DMS53 treated with DMSO at 0.1 percent for 48 hours (cell line): Measurements from ENCODE around the gene USP17L15.
"Not testable (repeated sequence)": the region's sequence is repeated elsewhere in the genome, so short reads cannot be mapped to it uniquely, and the experiment has no call there.

Source experiments
- DNase-seq: peaks from one replicate; lab custom pipeline; 2025; ENCODE audit not compliant: unreplicated experiment; lab: John Stamatoyannopoulos, UW

Gene USP17L15, protein sequence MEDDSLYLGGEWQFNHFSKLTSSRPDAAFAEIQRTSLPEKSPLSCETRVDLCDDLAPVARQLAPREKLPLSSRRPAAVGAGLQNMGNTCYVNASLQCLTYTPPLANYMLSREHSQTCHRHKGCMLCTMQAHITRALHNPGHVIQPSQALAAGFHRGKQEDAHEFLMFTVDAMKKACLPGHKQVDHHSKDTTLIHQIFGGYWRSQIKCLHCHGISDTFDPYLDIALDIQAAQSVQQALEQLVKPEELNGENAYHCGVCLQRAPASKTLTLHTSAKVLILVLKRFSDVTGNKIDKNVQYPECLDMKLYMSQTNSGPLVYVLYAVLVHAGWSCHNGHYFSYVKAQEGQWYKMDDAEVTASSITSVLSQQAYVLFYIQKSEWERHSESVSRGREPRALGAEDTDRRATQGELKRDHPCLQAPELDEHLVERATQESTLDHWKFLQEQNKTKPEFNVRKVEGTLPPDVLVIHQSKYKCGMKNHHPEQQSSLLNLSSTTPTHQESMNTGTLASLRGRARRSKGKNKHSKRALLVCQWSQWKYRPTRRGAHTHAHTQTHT

DNA sequence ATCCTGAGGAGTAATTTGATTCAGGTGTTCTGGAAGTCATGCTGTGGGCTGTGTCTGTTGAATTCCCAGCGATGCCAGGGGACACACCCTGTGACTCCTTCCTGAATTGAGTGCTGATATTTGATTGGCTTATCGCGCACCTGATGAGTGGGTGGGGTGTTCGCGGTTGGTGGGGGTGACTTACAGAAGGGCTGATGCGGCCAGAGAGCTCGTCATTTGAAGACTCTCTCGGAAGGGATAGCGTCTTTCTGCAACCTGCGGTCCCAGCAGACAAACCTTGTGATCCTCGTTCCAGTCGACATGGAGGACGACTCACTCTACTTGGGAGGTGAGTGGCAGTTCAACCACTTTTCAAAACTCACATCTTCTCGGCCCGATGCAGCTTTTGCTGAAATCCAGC lies at the start of gene USP17L15:
Gene USP17L15, plus strand, starts transcription at position 301 of the 400 bp plus-strand sequence. Its CDS starts 0 bp downstream, at position 301.
- not testable (repeated sequence) for DNase-seq

DNA sequence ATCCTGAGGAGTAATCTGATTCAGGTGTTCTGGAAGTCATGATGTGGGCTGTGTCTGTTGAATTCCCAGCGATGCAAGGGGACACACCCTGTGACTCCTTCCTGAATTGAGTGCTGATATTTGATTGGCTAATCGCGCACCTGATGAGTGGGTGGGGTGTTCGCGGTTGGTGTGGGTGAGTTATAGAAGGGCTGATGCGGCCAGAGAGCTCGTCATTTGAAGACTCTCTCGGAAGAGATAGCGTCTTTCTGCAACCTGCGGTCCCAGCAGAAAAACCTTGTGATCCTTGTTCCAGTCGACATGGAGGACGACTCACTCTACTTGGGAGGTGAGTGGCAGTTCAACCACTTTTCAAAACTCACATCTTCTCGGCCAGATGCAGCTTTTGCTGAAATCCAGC lies 23.8 kb upstream of the USP17L15 start, which contains the start of gene USP17L10:
Gene USP17L10, plus strand, starts transcription at position 301 of the 400 bp plus-strand sequence. Its CDS starts 0 bp downstream, at position 301.
- DNase-seq: not testable (repeated sequence)

DNA sequence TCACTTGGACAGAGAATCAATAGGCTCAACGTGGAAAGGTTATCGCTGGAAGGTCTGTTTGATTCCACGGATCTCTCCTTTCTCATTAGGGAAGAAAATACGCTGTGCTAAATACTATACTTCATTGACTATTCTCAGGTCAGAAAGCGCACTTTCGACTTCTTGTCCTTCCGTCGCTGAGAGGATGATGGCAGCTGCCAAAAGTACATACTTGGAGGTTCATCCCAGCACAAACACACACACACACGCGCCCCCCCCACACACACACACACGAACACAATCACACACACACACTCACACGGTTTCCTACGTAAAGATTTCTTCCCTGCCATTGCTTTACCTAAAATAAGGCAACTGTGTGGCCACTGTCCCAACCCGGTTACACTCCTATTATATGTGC lies 19.5 kb upstream of the USP17L15 start:
- DNase-seq: not testable (repeated sequence)

DNA sequence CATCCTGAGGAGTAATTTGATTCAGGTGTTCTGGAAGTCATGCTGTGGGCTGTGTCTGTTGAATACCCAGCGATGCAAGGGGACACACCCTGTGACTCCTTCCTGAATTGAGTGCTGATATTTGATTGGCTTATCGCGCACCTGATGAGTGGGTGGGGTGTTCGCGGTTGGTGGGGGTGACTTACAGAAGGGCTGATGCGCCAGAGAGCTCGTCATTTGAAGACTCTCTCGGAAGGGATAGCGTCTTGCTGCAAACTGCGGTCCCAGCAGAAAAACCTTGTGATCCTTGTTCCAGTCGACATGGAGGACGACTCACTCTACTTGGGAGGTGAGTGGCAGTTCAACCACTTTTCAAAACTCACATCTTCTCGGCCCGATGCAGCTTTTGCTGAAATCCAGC lies 19.1 kb upstream of the USP17L15 start, which contains the start of gene USP17L11:
Gene USP17L11, plus strand, starts transcription at position 301 of the 400 bp plus-strand sequence. Its CDS starts 0 bp downstream, at position 301.
- not testable (repeated sequence) for DNase-seq

- DNase-seq: not testable (repeated sequence)
Observed at GRCh38 chr4:9219852-9220251, 14.3 kb upstream of the USP17L15 start, which contains the start of gene USP17L12. Gene USP17L12, plus strand, starts transcription at chr4:9220152. Its CDS starts 0 bp downstream, at chr4:9220152.

GRCh38 chr4:9224596-9224995 lies 9.6 kb upstream of the USP17L15 start, which contains the start of gene USP17L13:
Gene USP17L13, plus strand, starts transcription at chr4:9224896. Its CDS starts 0 bp downstream, at chr4:9224896.
- not testable (repeated sequence) for DNase-seq

DNA sequence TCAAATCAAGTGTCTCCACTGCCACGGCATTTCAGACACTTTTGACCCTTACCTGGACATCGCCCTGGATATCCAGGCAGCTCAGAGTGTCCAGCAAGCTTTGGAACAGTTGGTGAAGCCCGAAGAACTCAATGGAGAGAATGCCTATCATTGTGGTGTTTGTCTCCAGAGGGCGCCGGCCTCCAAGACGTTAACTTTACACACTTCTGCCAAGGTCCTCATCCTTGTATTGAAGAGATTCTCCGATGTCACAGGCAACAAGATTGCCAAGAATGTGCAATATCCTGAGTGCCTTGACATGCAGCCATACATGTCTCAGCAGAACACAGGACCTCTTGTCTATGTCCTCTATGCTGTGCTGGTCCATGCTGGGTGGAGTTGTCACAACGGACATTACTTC lies 3.9 kb upstream of the USP17L15 start:
- not testable (repeated sequence) for DNase-seq

GRCh38 chr4:9238461-9238860 lies 4.3 kb downstream of the USP17L15 start:
- DNase-seq: not testable (repeated sequence)

DNA sequence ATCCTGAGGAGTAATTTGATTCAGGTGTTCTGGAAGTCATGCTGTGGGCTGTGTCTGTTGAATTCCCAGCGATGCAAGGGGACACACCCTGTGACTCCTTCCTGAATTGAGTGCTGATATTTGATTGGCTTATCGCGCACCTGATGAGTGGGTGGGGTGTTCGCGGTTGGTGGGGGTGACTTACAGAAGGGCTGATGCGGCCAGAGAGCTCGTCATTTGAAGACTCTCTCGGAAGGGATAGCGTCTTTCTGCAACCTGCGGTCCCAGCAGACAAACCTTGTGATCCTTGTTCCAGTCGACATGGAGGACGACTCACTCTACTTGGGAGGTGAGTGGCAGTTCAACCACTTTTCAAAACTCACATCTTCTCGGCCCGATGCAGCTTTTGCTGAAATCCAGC lies 9.4 kb downstream of the USP17L15 start, which contains the start of gene USP17L17:
Gene USP17L17, plus strand, starts transcription at position 301 of the 400 bp plus-strand sequence. Its CDS starts 0 bp downstream, at position 301.
- not testable (repeated sequence) for DNase-seq

- DNase-seq: not testable (repeated sequence)
Observed at GRCh38 chr4:9247953-9248680, 13.9 kb downstream of the USP17L15 start, which contains the start of gene USP17L18. Gene USP17L18, plus strand, starts transcription at chr4:9248630. Its CDS starts 0 bp downstream, at chr4:9248630.

- DNase-seq: not testable (repeated sequence)
Observed at GRCh38 chr4:9253078-9253477, 18.9 kb downstream of the USP17L15 start, which contains the start of gene USP17L19. Gene USP17L19, plus strand, starts transcription at chr4:9253378. Its CDS starts 0 bp downstream, at chr4:9253378.

DNA sequence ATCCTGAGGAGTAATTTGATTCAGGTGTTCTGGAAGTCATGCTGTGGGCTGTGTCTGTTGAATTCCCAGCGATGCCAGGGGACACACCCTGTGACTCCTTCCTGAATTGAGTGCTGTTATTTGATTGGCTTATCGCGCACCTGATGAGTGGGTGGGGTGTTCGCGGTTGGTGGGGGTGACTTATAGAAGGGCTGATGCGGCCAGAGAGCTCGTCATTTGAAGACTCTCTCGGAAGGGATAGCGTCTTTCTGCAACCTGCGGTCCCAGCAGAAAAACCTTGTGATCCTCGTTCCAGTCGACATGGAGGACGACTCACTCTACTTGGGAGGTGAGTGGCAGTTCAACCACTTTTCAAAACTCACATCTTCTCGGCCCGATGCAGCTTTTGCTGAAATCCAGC lies 23.6 kb downstream of the USP17L15 start, which contains the start of gene USP17L20:
Gene USP17L20, plus strand, starts transcription at position 301 of the 400 bp plus-strand sequence. Its CDS starts 0 bp downstream, at position 301.
- DNase-seq: not testable (repeated sequence)

DNA sequence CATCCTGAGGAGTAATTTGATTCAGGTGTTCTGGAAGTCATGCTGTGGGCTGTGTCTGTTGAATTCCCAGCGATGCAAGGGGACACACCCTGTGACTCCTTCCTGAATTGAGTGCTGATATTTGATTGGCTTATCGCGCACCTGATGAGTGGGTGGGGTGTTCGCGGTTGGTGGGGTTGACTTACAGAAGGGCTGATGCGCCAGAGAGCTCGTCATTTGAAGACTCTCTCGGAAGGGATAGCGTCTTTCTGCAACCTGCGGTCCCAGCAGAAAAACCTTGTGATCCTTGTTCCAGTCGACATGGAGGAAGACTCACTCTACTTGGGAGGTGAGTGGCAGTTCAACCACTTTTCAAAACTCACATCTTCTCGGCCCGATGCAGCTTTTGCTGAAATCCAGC lies 28.4 kb downstream of the USP17L15 start, which contains the start of gene USP17L21:
Gene USP17L21, plus strand, starts transcription at position 301 of the 400 bp plus-strand sequence. Its CDS starts 0 bp downstream, at position 301.
- not testable (repeated sequence) for DNase-seq

DNA sequence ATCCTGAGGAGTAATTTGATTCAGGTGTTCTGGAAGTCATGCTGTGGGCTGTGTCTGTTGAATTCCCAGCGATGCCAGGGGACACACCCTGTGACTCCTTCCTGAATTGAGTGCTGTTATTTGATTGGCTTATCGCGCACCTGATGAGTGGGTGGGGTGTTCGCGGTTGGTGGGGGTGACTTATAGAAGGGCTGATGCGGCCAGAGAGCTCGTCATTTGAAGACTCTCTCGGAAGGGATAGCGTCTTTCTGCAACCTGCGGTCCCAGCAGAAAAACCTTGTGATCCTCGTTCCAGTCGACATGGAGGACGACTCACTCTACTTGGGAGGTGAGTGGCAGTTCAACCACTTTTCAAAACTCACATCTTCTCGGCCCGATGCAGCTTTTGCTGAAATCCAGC lies 33.1 kb downstream of the USP17L15 start, which contains the start of gene USP17L22:
Gene USP17L22, plus strand, starts transcription at position 301 of the 400 bp plus-strand sequence. Its CDS starts 0 bp downstream, at position 301.
- not testable (repeated sequence) for DNase-seq

GRCh38 chr4:9271719-9272118 lies 37.5 kb downstream of the USP17L15 start:
- not testable (repeated sequence) for DNase-seq
